Esophagus muscularis mucosa (tissue), 4 donors: ENCODE data around the gene ZNF407. TPM values are rescaled to one million over a fixed set of nuclear protein-coding genes. Genes with fewer than 3 reads are reported as not detected.

Source experiments
- DNase-seq: peaks from one replicate; pipeline ENCODE4 v3.0.0-alpha.2; 2017; ENCODE audit errors: extremely low spot score
- H3K27ac ChIP-seq, 4 donors: fragments of 200-600 bp; sonication (generic); replicated peaks in 1 of 4; 1 replicate in 3 of 4; 2 replicates in 1 of 4; pipeline ENCODE4 v1.5.1; 2016 to 2019; ENCODE audit warnings: mild to moderate bottlenecking in 1 of 4
- H3K27me3 ChIP-seq, 4 donors: fragments of 200-600 bp; sonication (generic); one replicate each; pipeline versions ENCODE4 v1.5.1 to v1.6.0; 2016 to 2019
- H3K36me3 ChIP-seq, 4 donors: fragments of 200-600 bp; sonication (generic); one replicate each; pipeline ENCODE4 v1.5.1; 2016 to 2019
- H3K4me1 ChIP-seq, 4 donors: fragments of 200-600 bp; sonication (generic); one replicate each; pipeline ENCODE4 v1.5.1; 2016 to 2019
- H3K4me3 ChIP-seq, 4 donors: fragments of 200-600 bp; sonication (generic); 1 replicate in 2 of 4; 2 replicates in 2 of 4; pipeline ENCODE4 v1.5.1; 2016 to 2019; ENCODE audit warnings: mild to moderate bottlenecking in 4 of 4, moderate library complexity in 1 of 4
- H3K9me3 ChIP-seq, 4 donors: fragments of 200-600 bp; sonication (generic); 1 replicate in 3 of 4; 2 replicates in 1 of 4; pipeline ENCODE4 v1.5.1; 2016 to 2019
- CTCF ChIP-seq, 3 experiments: fragments of 200-600 bp in 2 of 3; fragments of 450-650 bp in 1 of 3; sonication (generic) in 2 of 3; IDR thresholded peaks; one replicate each; pipeline ENCODE4 v1.5.1; 2017 to 2019; ENCODE audit warnings: antibody characterized with exemption in 3 of 3, mild to moderate bottlenecking in 2 of 3, moderate library complexity in 1 of 3
- EP300 ChIP-seq: sonication (generic); formaldehyde crosslinking; IDR thresholded peaks from one replicate; pipeline ENCODE4 v1.6.1; 2017; ENCODE audit warnings: antibody characterized with exemption
- POLR2A ChIP-seq: fragments of 450-650 bp; IDR thresholded peaks from one replicate; pipeline ENCODE4 v1.6.1; 2017; ENCODE audit warnings: antibody characterized with exemption, moderate library complexity, mild to moderate bottlenecking, low read depth
- POLR2AphosphoS5 ChIP-seq, 2 donors: sonication (generic); formaldehyde crosslinking; IDR thresholded peaks; one replicate each; pipeline ENCODE4 v1.6.1; 2017; ENCODE audit warnings: antibody characterized with exemption in 2 of 2
- WGBS: methylation state at CpG from one replicate; pipeline ENCODE4 v1.1.5; 2018; 5-methylcytosine and 5-hydroxymethylcytosine counted together
- intact Hi-C: fragments of 100-400 bp; cut with DNase I; formaldehyde crosslinking; loops from one replicate; pipeline ENCODE4 v1.15.1; 2023
- total RNA-seq, 4 donors: library from RNA; depleted of rRNA; stranded (reverse); fragments of >200 nt; gene quantifications; one replicate each; pipeline versions ENCODE4 v1.1.0 to v1.2.1, GENCODE V29; 2016

ZNF407 gene
- total RNA-seq, 4 donors from 2014 or later = 13.9 to 19.1 (median 17.2) TPM

- 86% methylated on average over 9 of the region's 12 CpGs for WGBS
- intact Hi-C loops = no loop called here
- H3K27me3 ChIP-seq = no peaks in the 10 kb centered on the region
- no peak for DNase-seq
- TF ChIP-seq POLR2AphosphoS5 (IDR thresholded peaks at IDR 0.05) (no peak), POLR2A (no peak), CTCF (IDR thresholded peaks at IDR 0.05) (no peak), EP300 (no peak)
- no peaks in the 10 kb centered on the region for H3K4me1 ChIP-seq
- H3K9me3 ChIP-seq = no peaks in the 10 kb centered on the region
- no peak overlapping the region for H3K27ac ChIP-seq
- no peaks in the 10 kb centered on the region for H3K36me3 ChIP-seq
- no peak overlapping the region for H3K4me3 ChIP-seq
These were observed 513.3 kb downstream of the ZNF407 start for GRCh38 chr18:75110846-75111415.

GRCh38 chr18:75111760-75112159 is 514.1 kb downstream of the ZNF407 start:
- Histone ChIP-seq H3K4me3 (no peak overlapping the region), H3K27ac (no peak overlapping the region), H3K4me1 (no peaks in the 10 kb centered on the region), H3K9me3 (no peaks in the 10 kb centered on the region), H3K27me3 (no peaks in the 10 kb centered on the region), H3K36me3 (no peaks in the 10 kb centered on the region)
- 69% methylated on average over 6 of the region's 8 CpGs for WGBS
- TF ChIP-seq EP300 (no peak), POLR2AphosphoS5 (IDR thresholded peaks at IDR 0.05) (no peak), CTCF (IDR thresholded peaks at IDR 0.05) (no peak)
- intact Hi-C loops = no loop called here
- no peak for DNase-seq

- TF ChIP-seq POLR2AphosphoS5 (IDR thresholded peaks at IDR 0.05) (no peak), CTCF (IDR thresholded peaks at IDR 0.05) (no peak), POLR2A (no peak), EP300 (no peak)
- WGBS = 82% methylated on average over 16 of the region's 16 CpGs
- DNase-seq = no peak
These were observed 514.8 kb downstream of the ZNF407 start for GRCh38 chr18:75112186-75113096.

GRCh38 chr18:75113455-75113854 is 515.8 kb downstream of the ZNF407 start:
- intact Hi-C loops = no loop called here
- no peak overlapping the region for H3K4me3 ChIP-seq
- no peaks in the 10 kb centered on the region for H3K27me3 ChIP-seq
- 70% methylated on average over 5 of the region's 5 CpGs for WGBS
- H3K36me3 ChIP-seq = no peaks in the 10 kb centered on the region
- DNase-seq = no peak
- no peak for TF ChIP-seq EP300
- TF ChIP-seq POLR2AphosphoS5 (IDR thresholded peaks at IDR 0.05) = no peak
- no peak for TF ChIP-seq POLR2A
- no peak for TF ChIP-seq CTCF (IDR thresholded peaks at IDR 0.05)
- H3K4me1 ChIP-seq = no peaks in the 10 kb centered on the region
- H3K9me3 ChIP-seq = no peaks in the 10 kb centered on the region
- no peak overlapping the region for H3K27ac ChIP-seq

More at GRCh38 chr18:75112186-75113096, 514.8 kb downstream of the ZNF407 start:
- Histone ChIP-seq H3K27ac (no peak overlapping the region), H3K4me3 (no peak overlapping the region), H3K9me3 (no peaks in the 10 kb centered on the region), H3K4me1 (no peaks in the 10 kb centered on the region), H3K27me3 (no peaks in the 10 kb centered on the region), H3K36me3 (no peaks in the 10 kb centered on the region)
- intact Hi-C loops = no loop called here
